HTERT RPE-1 (cell line): ENCODE measurements around the gene NAV3.

ENCODE experiments used
- in situ Hi-C: fragments of 300-500 bp; cut with MboI; formaldehyde crosslinking; loops from 4 replicates; pipeline ENCODE4 v1.14.3; 2020; ENCODE audit warnings: low sequenced_read_pairs

NAV3 gene, protein sequence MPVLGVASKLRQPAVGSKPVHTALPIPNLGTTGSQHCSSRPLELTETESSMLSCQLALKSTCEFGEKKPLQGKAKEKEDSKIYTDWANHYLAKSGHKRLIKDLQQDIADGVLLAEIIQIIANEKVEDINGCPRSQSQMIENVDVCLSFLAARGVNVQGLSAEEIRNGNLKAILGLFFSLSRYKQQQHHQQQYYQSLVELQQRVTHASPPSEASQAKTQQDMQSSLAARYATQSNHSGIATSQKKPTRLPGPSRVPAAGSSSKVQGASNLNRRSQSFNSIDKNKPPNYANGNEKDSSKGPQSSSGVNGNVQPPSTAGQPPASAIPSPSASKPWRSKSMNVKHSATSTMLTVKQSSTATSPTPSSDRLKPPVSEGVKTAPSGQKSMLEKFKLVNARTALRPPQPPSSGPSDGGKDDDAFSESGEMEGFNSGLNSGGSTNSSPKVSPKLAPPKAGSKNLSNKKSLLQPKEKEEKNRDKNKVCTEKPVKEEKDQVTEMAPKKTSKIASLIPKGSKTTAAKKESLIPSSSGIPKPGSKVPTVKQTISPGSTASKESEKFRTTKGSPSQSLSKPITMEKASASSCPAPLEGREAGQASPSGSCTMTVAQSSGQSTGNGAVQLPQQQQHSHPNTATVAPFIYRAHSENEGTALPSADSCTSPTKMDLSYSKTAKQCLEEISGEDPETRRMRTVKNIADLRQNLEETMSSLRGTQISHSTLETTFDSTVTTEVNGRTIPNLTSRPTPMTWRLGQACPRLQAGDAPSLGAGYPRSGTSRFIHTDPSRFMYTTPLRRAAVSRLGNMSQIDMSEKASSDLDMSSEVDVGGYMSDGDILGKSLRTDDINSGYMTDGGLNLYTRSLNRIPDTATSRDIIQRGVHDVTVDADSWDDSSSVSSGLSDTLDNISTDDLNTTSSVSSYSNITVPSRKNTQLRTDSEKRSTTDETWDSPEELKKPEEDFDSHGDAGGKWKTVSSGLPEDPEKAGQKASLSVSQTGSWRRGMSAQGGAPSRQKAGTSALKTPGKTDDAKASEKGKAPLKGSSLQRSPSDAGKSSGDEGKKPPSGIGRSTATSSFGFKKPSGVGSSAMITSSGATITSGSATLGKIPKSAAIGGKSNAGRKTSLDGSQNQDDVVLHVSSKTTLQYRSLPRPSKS (N-terminal part only)

GRCh38 chr12:77830583-77831351 is at the start of gene NAV3:
Gene NAV3 (plus strand): TSS chr12:77830894. CDS start chr12:77831462, 568 bp downstream.
- in situ Hi-C loops: no loop called here

- in situ Hi-C loops: no loop called here
Measured at GRCh38 chr12:77782034-77782433, 48.7 kb upstream of the NAV3 start.

GRCh38 chr12:77782766-77783165 is 47.9 kb upstream of the NAV3 start:
- in situ Hi-C loops: no loop called here

DNA sequence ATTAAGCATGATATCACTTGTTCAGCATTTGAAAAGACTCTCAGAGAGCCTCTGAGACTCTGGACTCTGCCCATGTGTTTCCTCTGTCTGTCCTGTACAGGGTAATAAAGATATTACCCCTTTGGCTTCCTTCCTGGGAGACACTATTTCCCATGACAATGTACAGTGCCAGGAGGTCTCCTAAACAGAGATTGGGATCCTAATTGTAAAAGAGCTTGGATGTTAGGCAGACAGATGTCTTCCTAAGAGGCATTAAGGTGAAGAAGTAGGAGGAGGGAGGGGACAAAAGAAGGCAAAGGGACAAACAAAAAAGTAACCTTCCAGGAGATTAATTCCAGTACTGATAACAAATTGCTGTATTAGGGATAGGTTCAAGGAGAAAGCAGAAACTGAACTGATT is 45.5 kb upstream of the NAV3 start:
- in situ Hi-C loops: no loop called here

GRCh38 chr12:77786675-77787074 is 44.0 kb upstream of the NAV3 start:
- in situ Hi-C loops: no loop called here

GRCh38 chr12:77788231-77789168 is 42.2 kb upstream of the NAV3 start:
- in situ Hi-C loops: no loop called here

- in situ Hi-C loops: no loop called here
Measured at GRCh38 chr12:77795699-77796098, 35.0 kb upstream of the NAV3 start.

- in situ Hi-C loops: no loop called here
Measured at GRCh38 chr12:77796775-77797174, 33.9 kb upstream of the NAV3 start.

- in situ Hi-C loops: no loop called here
Measured at GRCh38 chr12:77800501-77800900, 30.2 kb upstream of the NAV3 start.

DNA sequence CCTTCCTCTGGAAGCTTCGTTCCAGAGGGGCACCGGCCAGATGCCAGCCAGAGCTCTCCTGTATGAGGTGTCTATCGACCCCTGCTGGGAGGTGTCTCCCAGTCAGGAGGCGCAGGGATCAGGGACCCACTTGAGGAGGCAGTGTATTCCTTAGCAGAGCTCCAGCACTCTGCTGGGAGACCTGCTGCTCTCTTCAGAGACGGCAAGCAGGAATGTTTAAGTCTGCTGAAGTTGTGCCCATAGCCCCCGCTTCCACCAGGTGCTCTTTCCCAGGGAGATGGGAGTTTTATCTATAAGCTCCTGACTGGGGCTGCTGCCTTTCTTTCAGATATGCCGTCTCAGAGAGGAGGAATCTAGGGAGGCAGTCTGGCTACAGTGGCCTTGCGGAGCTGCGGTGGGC is 22.2 kb upstream of the NAV3 start:
- in situ Hi-C loops: no loop called here

GRCh38 chr12:77813558-77813957 is 17.1 kb upstream of the NAV3 start:
- in situ Hi-C loops: no loop called here

DNA sequence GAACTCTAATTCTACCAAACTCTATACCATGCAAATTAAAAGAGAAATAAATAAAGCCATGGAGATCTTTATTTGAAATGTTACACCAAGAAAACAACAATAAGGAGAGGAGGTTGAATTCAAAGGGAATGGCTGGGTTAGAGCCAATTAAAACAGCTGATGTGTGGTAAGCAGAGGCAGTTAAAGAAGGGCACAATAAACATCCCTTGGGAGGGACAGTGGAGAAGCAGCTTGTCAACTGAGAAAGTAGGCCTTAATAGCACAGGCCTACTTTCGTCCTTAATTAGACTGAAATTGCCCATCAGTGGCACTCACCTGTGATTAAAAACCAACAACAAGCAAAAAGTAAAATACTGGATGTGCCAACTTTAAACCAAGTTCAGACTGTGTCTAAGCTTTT is 16.3 kb upstream of the NAV3 start:
- in situ Hi-C loops: no loop called here

DNA sequence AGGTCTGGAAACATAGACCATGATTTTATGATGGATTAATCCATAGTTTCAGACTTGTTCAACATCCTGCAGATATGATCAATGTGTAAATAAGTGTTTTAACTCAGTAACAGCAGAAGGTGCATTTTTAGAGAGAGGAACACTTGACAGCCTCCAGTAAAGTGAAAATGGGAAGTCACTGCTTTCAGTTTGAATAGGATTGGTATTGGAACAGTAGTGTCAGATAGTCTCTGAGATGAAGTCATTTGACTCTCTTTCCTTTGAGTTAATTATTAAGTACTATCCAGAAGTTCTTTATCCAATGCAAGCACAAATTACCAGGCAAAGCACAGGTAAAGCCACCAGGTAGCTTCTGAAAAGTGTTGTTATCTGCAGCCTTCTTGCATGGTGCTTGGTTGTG is 14.5 kb upstream of the NAV3 start:
- in situ Hi-C loops: no loop called here

- in situ Hi-C loops: no loop called here
Measured at GRCh38 chr12:77817276-77817675, 13.4 kb upstream of the NAV3 start.

DNA sequence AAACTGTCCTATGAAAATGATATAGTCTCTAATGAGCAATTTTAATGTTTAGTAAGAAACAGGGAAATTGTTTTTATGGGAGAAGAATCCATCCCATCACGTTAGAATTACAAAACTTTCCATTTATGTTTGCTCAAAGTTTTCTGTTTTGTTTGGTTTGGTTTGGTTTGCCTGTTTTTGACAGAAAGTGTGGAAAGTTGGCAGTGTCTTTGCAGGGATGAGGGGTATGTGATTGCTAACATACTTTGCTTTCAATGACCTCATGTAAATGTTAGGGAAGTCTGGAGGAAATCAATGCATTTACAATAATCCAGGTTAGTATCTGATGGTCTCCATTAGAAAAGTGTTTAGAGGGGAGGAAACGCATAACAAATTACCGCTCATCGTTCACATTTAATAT is 12.3 kb upstream of the NAV3 start:
- in situ Hi-C loops: no loop called here

GRCh38 chr12:77821699-77822203 is 8.9 kb upstream of the NAV3 start:
- in situ Hi-C loops: no loop called here

DNA sequence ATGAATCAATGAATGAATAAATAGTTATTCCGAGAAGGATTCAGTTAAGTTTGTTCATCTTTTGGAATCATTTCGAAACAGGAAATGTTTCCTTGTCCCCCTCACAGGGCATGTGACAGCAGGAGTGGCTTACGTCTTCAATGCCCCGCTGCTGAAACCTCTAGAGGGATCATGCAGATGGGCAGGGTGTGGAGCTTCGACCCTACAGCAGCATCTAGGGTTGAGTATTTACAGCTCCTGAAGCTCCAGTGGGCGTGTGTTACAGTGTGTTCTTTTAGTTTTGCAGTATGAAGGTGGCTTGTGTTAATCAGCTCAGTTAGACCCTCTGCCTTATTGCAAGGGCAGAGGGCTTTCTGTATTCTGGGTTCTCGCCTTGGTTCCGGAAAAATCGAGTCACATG is 2.6 kb downstream of the NAV3 start:
- in situ Hi-C loops: no loop called here

DNA sequence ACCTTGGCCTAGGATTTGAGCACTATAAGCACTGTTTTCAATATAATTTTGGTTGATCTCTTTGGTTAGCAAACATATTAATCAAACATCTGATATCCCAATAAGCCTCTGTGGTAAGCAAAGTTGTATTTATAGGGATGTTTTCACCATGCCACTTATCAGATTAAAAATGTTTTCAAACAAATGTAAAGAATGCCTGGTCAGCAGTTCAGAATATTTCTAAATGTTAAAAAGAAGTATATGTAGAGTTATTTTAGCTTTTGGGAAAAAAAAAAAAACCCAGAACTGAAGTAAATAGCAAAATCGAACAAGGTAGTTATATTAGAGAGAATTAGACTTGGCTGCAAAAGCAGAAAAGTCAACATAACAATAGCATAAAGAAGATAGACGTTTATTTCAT is 3.9 kb downstream of the NAV3 start:
- in situ Hi-C loops: no loop called here

GRCh38 chr12:77835969-77836368 is 5.3 kb downstream of the NAV3 start:
- in situ Hi-C loops: no loop called here
